ENCODE measurements around the gene SPTAN1.
"Not testable (repeated sequence)": the region's sequence is repeated elsewhere in the genome, so short reads cannot be mapped to it uniquely, and the experiment has no call there.

The SPTAN1 gene

GRCh38 chr9:128568470-128569078 is 16.2 kb downstream of the SPTAN1 start:
- Mint-ChIP-seq H3K36me3 (ENCODE audit: low read depth) (peaks cover 67% of the 10 kb centered on the region), H3K4me3 (no peak overlapping the region), H3K27ac (no peak overlapping the region), H3K4me1 (peaks cover 4% of the 10 kb centered on the region), H3K9me3 (no peaks in the 10 kb centered on the region), H3K27me3 (ENCODE audit: low read depth, poor library complexity) (no peaks in the 10 kb centered on the region)
- no peak for DNase-seq
- TF ChIP-seq, protein P1, sequence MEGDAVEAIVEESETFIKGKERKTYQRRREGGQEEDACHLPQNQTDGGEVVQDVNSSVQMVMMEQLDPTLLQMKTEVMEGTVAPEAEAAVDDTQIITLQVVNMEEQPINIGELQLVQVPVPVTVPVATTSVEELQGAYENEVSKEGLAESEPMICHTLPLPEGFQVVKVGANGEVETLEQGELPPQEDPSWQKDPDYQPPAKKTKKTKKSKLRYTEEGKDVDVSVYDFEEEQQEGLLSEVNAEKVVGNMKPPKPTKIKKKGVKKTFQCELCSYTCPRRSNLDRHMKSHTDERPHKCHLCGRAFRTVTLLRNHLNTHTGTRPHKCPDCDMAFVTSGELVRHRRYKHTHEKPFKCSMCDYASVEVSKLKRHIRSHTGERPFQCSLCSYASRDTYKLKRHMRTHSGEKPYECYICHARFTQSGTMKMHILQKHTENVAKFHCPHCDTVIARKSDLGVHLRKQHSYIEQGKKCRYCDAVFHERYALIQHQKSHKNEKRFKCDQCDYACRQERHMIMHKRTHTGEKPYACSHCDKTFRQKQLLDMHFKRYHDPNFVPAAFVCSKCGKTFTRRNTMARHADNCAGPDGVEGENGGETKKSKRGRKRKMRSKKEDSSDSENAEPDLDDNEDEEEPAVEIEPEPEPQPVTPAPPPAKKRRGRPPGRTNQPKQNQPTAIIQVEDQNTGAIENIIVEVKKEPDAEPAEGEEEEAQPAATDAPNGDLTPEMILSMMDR (IDR thresholded peaks at IDR 0.05): no peak

- no peaks in the 10 kb centered on the region for H3K9me3 Mint-ChIP-seq
- no peaks in the 10 kb centered on the region for H3K4me1 Mint-ChIP-seq
- H3K27ac Mint-ChIP-seq: no peak overlapping the region
- DNase-seq: no peak
- no peak overlapping the region for H3K4me3 Mint-ChIP-seq
- TF ChIP-seq, protein P1 (IDR thresholded peaks at IDR 0.05): no peak
- no peaks in the 10 kb centered on the region for H3K27me3 Mint-ChIP-seq (ENCODE audit: low read depth, poor library complexity)
- H3K36me3 Mint-ChIP-seq (ENCODE audit: low read depth): peaks cover 76% of the 10 kb centered on the region
These were observed 23.1 kb downstream of the SPTAN1 start for GRCh38 chr9:128575469-128575868.

DNA sequence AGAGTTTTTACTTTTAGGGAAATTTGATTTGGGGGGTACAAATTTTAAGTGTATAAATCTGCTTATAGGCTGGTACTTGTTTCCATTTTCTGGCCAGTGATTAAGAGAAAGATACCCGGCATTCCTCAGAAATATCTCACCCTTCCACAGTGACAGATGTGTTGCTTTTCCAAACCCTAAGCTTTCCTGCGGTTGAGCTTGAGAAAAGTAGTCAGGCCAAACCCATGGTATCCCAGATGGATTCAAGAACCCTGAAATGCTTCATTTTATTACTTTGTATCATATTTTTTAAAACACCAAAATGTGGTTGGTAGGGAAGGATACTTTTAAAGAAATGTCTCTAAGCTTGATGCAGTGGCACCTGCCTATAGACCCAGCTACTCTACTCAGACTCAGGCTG is 23.5 kb downstream of the SPTAN1 start:
- H3K27ac Mint-ChIP-seq: peak overlapping the region; percentile 19
- peaks cover 80% of the 10 kb centered on the region for H3K36me3 Mint-ChIP-seq (ENCODE audit: low read depth)
- no peaks in the 10 kb centered on the region for H3K9me3 Mint-ChIP-seq
- TF ChIP-seq, protein P1 (IDR thresholded peaks at IDR 0.05): no peak
- no peaks in the 10 kb centered on the region for H3K27me3 Mint-ChIP-seq (ENCODE audit: low read depth, poor library complexity)
- no peak for DNase-seq
- no peak overlapping the region for H3K4me3 Mint-ChIP-seq
- no peaks in the 10 kb centered on the region for H3K4me1 Mint-ChIP-seq

DNA sequence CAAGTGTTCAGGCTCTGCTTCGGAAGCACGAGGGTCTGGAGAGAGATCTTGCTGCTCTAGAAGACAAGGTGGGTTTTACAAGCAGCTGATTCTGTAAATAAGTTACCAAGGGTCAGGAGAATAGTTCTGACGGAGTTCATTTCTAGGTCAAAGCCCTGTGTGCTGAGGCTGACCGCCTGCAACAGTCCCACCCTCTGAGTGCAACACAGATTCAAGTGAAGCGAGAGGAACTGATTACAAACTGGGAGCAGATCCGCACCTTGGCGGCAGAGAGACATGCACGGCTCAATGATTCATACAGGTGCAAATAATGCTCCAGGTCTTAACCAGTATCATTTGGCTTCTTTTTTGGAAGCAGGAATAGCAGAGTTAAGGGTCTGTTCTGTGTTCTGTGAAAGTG is 24.8 kb downstream of the SPTAN1 start:
- TF ChIP-seq, protein P1 (IDR thresholded peaks at IDR 0.05): no peak
- no peaks in the 10 kb centered on the region for H3K9me3 Mint-ChIP-seq
- H3K27me3 Mint-ChIP-seq (ENCODE audit: low read depth, poor library complexity): no peaks in the 10 kb centered on the region
- DNase-seq: no peak
- peak overlapping the region; percentile 75 for H3K27ac Mint-ChIP-seq
- H3K4me3 Mint-ChIP-seq: no peak overlapping the region
- H3K4me1 Mint-ChIP-seq: no peaks in the 10 kb centered on the region
- peaks cover 80% of the 10 kb centered on the region for H3K36me3 Mint-ChIP-seq (ENCODE audit: low read depth)

- no peak for DNase-seq
- Mint-ChIP-seq H3K36me3 (ENCODE audit: low read depth) (peaks cover 86% of the 10 kb centered on the region), H3K27ac (no peak overlapping the region), H3K4me3 (no peak overlapping the region), H3K27me3 (ENCODE audit: low read depth, poor library complexity) (no peaks in the 10 kb centered on the region), H3K9me3 (no peaks in the 10 kb centered on the region), H3K4me1 (no peaks in the 10 kb centered on the region)
- TF ChIP-seq, protein P1 (IDR thresholded peaks at IDR 0.05): no peak
These were observed 26.8 kb downstream of the SPTAN1 start for GRCh38 chr9:128579194-128579593.

DNA sequence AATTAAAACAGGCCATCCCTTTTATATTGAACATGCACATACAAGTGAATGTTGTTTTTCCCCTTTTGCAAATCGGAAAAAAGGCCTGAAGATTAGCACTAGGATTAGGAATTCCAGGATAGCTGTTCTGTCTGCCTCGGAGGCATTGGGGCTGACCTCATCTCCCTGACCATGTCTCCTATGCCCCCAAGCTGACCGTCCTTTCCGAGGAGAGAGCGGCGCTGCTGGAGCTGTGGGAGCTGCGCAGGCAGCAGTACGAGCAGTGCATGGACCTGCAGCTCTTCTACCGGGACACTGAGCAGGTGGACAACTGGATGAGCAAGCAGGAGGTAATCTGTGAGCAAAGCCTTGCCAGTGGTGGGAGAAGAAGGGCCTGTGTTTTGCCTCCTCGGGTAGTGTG is 28.3 kb downstream of the SPTAN1 start:
- Mint-ChIP-seq H3K27ac (no peak overlapping the region), H3K4me1 (no peaks in the 10 kb centered on the region), H3K4me3 (no peak overlapping the region), H3K27me3 (ENCODE audit: low read depth, poor library complexity) (no peaks in the 10 kb centered on the region), H3K36me3 (ENCODE audit: low read depth) (peaks cover 83% of the 10 kb centered on the region), H3K9me3 (no peaks in the 10 kb centered on the region)
- TF ChIP-seq, protein P1 (IDR thresholded peaks at IDR 0.05): no peak
- no peak for DNase-seq

DNA sequence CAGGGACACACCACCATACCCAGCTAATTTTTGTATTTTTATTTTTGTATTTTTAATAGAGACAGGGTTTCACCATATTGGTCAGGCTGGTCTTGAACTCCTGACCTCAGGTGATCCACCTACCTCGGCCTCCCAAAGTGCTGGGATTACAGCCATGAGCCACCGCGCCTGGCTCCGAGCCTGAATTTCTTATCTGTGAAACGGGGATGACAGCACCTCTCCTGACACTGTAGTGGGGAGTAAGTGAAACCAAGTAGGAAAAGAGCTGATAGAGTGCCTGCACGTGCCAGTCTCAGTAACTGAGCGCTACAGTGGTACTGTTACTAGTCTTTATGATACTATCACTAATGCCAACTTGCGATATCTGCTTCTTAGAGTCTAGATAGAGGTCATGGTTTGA is 32.8 kb downstream of the SPTAN1 start:
- peaks cover 78% of the 10 kb centered on the region for H3K36me3 Mint-ChIP-seq (ENCODE audit: low read depth)
- H3K4me3 Mint-ChIP-seq; H3K27me3 Mint-ChIP-seq (ENCODE audit: low read depth, poor library complexity); DNase-seq; H3K4me1 Mint-ChIP-seq; H3K27ac Mint-ChIP-seq; H3K9me3 Mint-ChIP-seq: not testable (repeated sequence)

GRCh38 chr9:128586934-128587333 is 34.5 kb downstream of the SPTAN1 start:
- not testable (repeated sequence) for H3K4me3 Mint-ChIP-seq; H3K4me1 Mint-ChIP-seq; H3K27me3 Mint-ChIP-seq (ENCODE audit: low read depth, poor library complexity); DNase-seq; H3K9me3 Mint-ChIP-seq
- Mint-ChIP-seq H3K27ac (peak overlapping the region; percentile 57), H3K36me3 (ENCODE audit: low read depth) (peaks cover 76% of the 10 kb centered on the region)

Data from nephron progenitor cell (in vitro differentiated cells).